ENCODE data around the gene TLE3.

- TF ChIP-seq EZH2 (IDR thresholded peaks at IDR 0.05; ENCODE audit: low read length, missing control alignments) (no peak), CTCF (conservative IDR thresholded peaks at IDR 0.05 in 1 of 2, IDR thresholded peaks at IDR 0.05 in 1 of 2; ENCODE audit: low read depth in 1 of 2, low read length in 2 of 2) (no peak)
Observed at GRCh38 chr15:70053001-70053715, 44.6 kb downstream of the TLE3 start.

Measured in fibroblast of lung (primary cell).